SH-SY5Y (cell line): ENCODE data around the gene CRIP3.

Experiments
- GATA2 ChIP-seq: IDR thresholded peaks from 2 replicates; pipeline ENCODE4 v1.6.1; 2011; ENCODE audit warnings: mild to moderate bottlenecking, low read depth, low read length
- GATA3 ChIP-seq: IDR thresholded peaks from 2 replicates; pipeline ENCODE4 v1.6.1; 2011; ENCODE audit warnings: low read depth, mild to moderate bottlenecking, low read length, moderate library complexity

Gene CRIP3

DNA sequence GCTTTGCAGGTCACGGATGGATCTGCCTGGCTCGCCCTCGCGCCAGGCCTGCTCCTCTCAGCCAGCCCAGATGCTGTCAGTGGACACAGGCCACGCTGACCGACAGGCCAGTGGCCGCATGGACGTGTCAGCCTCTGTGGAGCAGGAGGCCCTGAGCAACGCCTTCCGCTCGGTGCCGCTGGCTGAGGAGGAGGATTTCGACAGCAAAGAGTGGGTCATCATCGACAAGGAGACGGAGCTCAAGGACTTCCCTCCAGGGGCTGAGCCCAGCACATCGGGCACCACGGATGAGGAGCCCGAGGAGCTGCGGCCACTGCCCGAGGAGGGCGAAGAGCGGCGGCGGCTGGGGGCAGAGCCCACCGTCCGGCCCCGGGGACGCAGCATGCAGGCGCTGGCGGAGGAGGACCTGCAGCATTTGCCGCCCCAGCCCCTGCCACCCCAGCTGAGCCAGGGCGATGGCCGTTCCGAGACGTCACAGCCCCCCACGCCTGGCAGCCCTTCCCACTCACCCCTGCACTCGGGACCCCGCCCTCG, 45.8 kb downstream of the CRIP3 start:
- no peak for TF ChIP-seq GATA2
- TF ChIP-seq GATA3: no peak

DNA sequence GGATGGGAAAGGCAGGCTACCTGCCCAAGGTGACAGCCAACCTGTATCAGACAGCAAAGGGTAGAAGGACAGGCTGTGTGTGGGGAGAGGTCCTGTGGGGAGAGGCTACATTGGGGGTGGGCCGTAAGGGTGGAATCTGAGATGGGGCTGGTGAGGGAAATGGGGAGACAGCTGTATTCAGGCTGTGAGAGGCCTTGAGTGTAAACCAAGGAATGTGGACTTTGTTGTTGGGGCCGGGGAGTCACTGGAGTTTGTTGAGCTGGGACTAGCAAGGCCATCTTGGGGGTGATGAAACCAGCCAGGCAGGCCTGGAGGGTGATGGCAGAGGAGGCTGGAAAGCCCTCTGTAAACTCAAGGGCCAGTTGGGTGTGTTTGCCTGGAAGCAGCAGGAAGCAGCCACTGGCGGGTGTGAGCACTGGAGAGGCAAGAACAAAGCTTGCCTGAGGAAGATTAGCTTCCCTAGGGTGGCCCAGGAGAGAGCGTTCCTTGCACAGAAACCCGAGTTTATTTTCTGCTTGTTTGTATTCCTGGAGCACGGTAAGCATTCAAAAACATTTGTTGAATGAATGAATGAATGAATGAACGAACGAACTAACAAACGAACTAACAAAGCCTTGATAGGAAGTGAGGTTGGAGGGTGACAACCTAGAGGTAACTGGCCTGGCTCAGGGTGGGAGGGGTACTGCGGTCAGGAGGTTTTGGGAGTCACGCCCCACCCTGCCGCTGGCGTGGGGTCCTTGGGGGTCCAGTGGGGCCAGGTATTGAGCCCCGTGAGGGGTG, 46.4 kb downstream of the CRIP3 start:
- TF ChIP-seq GATA3 (no peak), GATA2 (no peak)

DNA sequence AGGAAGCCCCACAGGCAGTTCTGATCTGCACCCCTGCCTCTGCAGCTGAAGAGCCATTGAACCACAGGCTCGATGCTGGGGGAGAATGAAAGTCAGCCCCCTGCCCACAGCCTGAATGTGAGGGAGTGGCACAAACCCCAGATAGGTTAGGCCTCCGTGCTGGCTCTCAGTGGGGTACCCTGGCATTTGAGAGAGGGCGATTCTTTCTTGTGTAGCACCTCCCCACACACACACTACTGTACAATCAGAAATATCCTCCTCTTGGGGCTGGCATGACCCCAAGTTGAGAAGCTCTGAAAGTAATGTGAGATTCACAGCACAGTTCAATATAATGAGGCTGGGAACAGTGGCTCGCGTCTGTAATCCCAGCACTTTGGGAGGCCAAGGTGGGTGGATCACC, 47.4 kb downstream of the CRIP3 start:
- TF ChIP-seq GATA3 (no peak), GATA2 (no peak)

DNA sequence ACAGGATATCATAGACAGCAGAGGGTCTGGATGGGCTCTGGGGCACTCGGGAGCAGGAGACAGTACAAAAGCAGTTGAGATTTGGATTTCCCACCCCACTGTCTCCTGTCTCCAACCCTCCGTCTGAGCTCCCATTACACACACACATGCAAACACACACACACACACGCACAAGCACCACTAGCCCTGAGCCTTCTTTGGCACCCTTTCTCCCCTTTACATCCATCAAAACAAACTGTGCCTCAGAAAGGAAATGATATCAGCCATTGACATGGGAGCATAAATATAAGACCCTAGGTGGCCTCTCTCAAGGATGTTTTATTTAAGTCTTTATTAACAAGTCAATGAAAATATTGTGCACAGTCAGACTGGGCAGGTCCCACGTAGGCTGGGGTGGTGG, 47.8 kb downstream of the CRIP3 start:
- no peak for TF ChIP-seq GATA3
- TF ChIP-seq GATA2: no peak

DNA sequence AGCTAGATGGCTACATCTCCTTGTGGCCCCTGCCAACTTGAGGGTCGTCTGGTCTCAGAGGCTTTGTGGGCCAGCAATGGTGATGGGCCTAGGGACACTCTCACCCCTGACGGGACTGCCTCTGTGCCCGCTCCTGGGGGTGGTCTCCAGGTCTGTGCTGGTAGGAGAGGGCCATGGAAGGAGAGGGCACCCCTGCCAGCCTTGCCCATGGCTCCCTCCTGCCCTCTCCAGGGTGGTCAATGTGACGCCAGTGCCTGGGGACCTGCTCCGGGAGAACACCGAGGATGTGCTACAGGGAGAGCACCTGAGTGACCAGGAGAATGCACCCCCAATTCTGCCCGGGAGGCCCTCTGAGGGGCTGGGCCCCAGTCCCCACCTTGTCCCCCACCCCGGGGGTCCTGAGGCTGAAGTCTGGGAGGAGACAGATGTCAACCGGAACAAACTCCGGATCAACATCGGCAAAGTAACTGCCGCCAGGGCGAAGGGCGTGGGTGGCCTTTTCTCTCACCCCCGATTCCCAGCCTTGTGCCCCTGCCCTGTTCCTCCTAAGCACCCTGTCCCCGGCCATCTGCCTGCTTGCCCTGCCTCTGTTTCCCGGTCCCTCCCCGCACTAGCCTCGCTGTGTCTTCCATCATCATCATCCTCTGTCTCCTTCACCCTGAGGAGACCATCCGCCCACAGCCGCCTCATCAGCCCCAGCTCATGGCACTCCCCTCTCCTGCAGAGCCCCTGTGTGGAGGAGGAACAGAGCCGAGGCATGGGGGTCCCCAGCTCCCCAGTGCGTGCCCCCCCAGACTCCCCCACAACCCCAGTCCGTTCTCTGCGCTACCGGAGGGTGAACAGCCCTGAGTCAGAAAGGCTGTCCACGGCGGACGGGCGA, 49.6 kb downstream of the CRIP3 start:
- TF ChIP-seq GATA3 (no peak), GATA2 (no peak)

DNA sequence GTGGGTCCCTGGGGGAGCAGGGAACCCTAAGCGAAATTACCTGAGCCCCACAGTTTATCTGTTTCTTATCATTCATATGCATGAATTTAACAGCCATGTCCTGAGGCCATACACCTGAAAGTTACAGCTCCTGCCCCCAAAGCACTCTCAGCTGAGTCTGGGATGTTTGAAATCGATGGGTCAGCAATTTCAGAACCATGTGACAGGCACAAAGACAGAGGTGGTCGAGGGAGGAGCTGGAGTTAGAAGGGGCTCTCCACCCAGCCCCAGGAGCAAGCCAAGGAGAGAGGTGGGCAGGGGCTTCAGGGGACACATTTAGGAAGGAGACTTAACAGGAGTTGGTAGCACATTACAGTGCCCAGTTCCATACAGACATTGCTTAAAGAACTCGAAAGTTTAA, 50.4 kb downstream of the CRIP3 start:
- TF ChIP-seq GATA3 (no peak), GATA2 (no peak)

DNA sequence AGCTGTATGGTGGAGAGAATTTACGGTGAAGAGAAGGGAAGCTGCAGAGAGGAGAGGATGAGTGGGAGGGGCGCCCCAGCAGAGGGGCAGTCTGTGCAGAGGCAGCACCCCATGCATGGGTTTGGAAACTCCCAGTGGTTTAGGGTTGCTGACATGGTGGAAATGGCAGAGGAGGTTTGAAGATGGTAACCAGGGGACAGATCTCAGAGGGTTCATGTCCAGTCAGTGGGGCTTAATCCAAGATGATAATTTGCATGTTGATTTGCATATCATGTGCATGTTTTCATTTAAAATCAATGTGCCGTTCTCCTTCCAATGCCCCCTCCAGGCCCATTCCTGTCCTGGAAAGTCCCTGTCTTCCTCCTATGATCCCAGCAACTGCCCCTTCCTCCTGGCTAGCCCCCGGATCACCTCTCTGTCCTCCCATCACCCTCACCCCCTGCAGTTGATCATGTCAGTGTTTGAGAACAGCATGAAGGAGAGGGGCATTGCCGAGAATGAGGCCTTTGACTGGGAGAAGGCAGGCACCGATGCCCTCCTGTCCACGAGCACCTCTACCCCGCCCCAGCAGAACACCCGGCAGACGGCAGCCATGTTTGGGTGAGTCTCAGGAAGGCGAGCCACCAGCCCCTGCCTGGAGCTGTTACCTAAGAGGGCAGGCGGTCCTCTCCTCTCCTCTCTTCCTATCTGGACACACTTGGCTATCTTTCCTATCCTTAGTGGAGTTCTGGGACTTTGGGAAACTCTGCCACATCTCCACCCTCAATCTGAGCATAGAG, 51.1 kb downstream of the CRIP3 start:
- TF ChIP-seq GATA3 (no peak), GATA2 (no peak)

DNA sequence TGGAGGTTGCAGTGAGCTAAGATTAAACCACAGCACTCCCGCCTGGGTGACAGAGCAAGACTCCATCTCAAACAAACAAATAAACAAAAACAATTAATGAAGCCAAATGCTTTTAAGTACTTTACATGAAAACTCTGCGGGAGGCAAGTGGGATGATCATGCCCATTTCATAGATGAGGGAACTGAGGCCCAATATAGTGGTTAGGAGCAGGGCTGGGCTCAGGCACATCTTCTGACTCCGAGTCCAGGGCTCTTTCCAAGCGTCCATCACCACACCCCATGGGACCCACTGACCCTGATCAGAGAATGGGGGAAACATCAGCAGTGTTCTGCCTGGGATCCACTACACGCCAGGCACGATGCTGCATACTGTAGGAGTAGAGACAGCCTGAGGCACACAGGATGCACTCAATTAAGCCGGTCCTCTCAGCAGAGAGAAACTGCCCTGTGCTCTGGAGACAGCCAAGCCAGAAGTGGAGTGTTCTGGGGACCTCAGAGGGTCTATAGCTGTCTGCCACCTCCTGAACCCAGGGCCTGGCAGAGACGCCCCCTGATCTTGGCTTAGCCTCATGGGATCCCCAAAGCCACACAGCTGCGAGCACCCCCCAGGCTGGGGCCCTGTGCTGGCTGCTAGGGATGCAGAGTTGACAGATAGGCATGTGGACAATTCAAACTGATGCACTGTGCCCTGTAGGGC, 51.8 kb downstream of the CRIP3 start:
- no peak for TF ChIP-seq GATA3
- no peak for TF ChIP-seq GATA2
